ENCODE results near the gene PCGF6.

DNA sequence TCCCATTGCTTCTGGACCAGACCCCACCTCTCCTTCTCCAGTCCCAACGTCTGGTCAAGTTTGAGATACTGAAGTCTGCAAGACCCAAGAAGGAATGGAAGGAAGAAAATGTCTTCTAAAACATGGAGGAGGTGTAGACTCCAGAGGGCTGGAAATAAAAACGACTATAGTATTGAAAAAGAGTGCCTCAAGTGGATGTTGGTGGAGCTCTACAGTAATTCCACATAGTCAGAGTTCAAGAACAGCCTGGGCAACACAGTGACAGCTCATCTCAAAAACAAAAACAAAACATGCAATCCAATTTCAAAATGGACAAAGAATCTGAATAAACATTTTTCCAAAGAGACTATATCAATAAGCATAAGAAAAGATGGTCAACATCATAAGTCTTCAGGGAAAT, 2.3 kb upstream of the PCGF6 start:
- TF ChIP-seq EP300 (IDR thresholded peaks at IDR 0.05; ENCODE audit: borderline replicate concordance in 1 of 2, low read depth in 1 of 2, low read length in 1 of 2) (no peak), REST (IDR thresholded peaks at IDR 0.05; ENCODE audit: low read depth, low read length) (no peak), RFX5 (IDR thresholded peaks at IDR 0.05; ENCODE audit: low read length) (no peak)
- TF ChIP-seq, protein P1, sequence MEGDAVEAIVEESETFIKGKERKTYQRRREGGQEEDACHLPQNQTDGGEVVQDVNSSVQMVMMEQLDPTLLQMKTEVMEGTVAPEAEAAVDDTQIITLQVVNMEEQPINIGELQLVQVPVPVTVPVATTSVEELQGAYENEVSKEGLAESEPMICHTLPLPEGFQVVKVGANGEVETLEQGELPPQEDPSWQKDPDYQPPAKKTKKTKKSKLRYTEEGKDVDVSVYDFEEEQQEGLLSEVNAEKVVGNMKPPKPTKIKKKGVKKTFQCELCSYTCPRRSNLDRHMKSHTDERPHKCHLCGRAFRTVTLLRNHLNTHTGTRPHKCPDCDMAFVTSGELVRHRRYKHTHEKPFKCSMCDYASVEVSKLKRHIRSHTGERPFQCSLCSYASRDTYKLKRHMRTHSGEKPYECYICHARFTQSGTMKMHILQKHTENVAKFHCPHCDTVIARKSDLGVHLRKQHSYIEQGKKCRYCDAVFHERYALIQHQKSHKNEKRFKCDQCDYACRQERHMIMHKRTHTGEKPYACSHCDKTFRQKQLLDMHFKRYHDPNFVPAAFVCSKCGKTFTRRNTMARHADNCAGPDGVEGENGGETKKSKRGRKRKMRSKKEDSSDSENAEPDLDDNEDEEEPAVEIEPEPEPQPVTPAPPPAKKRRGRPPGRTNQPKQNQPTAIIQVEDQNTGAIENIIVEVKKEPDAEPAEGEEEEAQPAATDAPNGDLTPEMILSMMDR (IDR thresholded peaks at IDR 0.05) = no peak; the same call in 1 of the 2 replicates

Data from SK-N-SH (cell line).